Measurements from ENCODE around the gene CTNNA3.

The CTNNA3 gene

GRCh38 chr10:66860376-66860945, 835.5 kb downstream of the CTNNA3 start:
- no peak for DNase-seq (ENCODE audit: low read depth)

- DNase-seq (ENCODE audit: low read depth): no peak
Measured at GRCh38 chr10:66852811-66853210, 843.2 kb downstream of the CTNNA3 start.

GRCh38 chr10:66848856-66849255, 847.1 kb downstream of the CTNNA3 start:
- no peak for DNase-seq (ENCODE audit: low read depth)

GRCh38 chr10:66844176-66844942, 851.6 kb downstream of the CTNNA3 start:
- DNase-seq (ENCODE audit: low read depth): no peak

DNA sequence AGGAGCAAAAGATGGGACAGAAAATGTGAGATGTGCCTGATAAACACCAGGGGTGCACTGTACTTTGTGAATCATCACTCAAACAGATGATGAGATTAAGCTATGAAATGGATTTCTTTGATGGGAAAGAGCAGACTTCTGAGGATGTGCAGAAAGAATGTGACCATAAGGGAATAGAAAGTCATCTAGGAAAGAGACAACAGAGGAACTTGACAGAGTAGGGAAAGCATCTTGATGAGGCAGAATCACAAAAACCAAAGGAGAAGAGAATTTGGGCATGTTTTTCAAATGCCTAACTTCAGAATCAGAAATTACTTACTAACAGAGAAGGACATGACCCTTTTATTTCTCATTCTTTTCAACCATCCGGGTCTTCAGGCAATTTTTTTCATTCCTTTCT, 852.6 kb downstream of the CTNNA3 start:
- DNase-seq (ENCODE audit: low read depth): no peak

GRCh38 chr10:66842867-66843266, 853.1 kb downstream of the CTNNA3 start:
- no peak for DNase-seq (ENCODE audit: low read depth)

DNA sequence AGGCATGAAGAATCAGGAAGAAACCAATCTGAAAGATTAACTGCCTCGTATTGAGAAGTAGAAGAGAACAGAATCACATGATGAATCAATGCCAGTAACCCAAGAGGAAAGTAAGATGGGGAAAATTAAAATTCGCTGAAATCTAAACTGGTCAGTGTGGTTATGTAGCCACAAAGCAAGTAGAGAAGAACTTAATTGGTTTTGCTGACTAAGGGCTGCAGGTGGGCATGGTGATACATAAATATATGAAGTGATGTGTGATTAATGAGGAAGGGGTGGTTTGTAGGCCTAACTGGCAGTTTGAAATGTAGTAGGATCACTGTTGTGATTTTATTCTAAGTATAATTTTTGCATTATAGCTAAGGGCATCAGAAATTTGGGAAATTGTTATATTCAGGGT, 853.6 kb downstream of the CTNNA3 start:
- DNase-seq (ENCODE audit: low read depth): no peak

DNA sequence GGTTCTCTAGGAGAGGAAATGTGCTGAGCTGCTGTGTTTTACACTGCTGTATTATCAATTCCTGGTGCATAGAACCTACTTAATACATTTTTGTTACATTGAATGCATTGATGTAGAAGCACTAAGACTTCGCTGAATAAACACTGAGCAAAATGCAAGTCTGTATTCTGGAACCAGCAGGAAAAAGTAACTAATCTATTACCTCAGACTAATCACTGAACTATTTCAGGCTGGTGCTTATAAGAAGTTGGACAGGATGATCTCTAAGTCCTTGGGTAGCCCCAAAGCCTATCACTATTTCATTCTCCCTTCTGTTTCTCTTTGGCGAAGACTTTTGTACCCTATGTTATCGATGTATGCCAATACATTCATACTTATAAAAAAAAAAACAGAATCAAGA, 857.3 kb downstream of the CTNNA3 start:
- no peak for DNase-seq (ENCODE audit: low read depth)

- DNase-seq (ENCODE audit: low read depth): no peak
Measured at GRCh38 chr10:66837990-66838389, 858.0 kb downstream of the CTNNA3 start.

DNA sequence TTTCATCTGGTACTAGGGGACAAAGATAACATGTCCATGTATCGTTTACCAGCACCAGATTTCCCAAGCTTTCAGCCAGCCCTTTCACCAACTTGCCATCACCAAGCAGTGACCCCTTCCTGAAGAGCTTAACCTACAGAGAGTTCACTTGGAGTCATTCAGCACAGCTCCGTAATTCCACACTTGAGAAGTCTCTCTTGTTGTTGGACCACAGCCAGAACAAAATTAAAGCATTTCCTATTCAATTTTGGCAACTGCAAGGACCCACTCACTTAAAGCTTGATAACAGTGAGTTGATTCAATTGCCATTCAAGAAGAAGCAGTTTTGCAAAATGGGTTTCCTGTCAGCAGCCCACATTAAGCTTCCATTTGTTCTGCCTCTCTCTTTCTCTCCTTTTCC, 858.7 kb downstream of the CTNNA3 start:
- DNase-seq (ENCODE audit: low read depth): no peak

GRCh38 chr10:66836771-66837170, 859.2 kb downstream of the CTNNA3 start:
- DNase-seq (ENCODE audit: low read depth): no peak

GRCh38 chr10:66836057-66836456, 859.9 kb downstream of the CTNNA3 start:
- no peak for DNase-seq (ENCODE audit: low read depth)

GRCh38 chr10:66835400-66835799, 860.6 kb downstream of the CTNNA3 start:
- no peak for DNase-seq (ENCODE audit: low read depth)

- no peak for DNase-seq (ENCODE audit: low read depth)
Measured at GRCh38 chr10:66834802-66835201, 861.2 kb downstream of the CTNNA3 start.

GRCh38 chr10:66833861-66834260, 862.1 kb downstream of the CTNNA3 start:
- no peak for DNase-seq (ENCODE audit: low read depth)

DNA sequence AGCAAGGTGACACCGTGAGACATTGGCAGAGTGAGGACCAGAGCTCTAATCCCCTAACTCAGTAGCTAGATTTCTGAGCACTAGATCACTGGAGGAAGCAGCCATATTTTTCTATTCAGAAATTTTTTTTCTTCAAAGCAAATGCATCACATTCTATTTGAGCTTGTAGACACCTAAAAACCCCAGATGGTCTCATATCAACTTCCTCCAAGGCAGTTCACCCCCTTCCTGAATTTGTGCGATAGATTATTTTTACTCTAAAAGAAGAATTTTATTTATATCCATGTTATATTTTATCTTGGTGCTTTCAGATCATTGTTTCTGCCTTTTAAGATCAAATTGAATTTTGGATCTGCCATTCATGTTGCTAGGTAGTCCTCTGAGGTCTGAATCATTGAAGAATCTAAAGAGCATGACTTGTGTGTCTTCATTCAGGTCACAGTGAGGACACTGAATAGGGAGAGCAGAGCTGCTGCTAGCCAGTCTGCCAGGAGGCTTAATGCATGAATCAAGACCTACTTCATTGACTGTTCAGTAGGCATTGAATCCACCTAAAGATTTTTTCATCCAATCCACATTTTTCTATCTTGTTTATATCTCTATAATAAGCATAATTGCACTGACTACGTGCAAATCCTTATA, 863.1 kb downstream of the CTNNA3 start:
- DNase-seq (ENCODE audit: low read depth): no peak

- DNase-seq (ENCODE audit: low read depth): no peak
Measured at GRCh38 chr10:66828957-66829356, 867.0 kb downstream of the CTNNA3 start.

GRCh38 chr10:66827353-66827752, 868.6 kb downstream of the CTNNA3 start:
- no peak for DNase-seq (ENCODE audit: low read depth)

- no peak for DNase-seq (ENCODE audit: low read depth)
Measured at GRCh38 chr10:66823301-66823700, 872.7 kb downstream of the CTNNA3 start.

DNA sequence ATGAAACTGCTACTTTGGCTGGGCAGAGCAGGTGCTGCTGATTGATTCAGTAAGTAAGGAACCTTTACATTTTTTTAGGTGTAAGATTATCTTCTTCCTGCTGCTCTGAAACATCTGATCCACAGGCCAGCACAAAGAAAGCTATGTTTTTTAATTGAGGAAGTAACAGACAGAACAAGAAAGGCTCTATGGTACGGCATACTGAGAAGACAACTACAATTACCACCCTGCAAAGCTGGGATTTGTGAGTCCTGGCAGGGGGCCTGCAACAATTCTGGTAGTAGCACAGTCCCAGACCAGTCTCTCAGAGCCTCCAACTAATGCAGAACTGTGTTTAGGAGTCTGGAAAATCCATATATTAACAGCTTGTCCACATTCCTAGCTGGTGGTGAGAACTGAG, 873.2 kb downstream of the CTNNA3 start:
- no peak for DNase-seq (ENCODE audit: low read depth)

- DNase-seq (ENCODE audit: low read depth): no peak
Measured at GRCh38 chr10:66819691-66820090, 876.3 kb downstream of the CTNNA3 start.

GRCh38 chr10:66813122-66813521, 882.9 kb downstream of the CTNNA3 start:
- no peak for DNase-seq (ENCODE audit: low read depth)

DNA sequence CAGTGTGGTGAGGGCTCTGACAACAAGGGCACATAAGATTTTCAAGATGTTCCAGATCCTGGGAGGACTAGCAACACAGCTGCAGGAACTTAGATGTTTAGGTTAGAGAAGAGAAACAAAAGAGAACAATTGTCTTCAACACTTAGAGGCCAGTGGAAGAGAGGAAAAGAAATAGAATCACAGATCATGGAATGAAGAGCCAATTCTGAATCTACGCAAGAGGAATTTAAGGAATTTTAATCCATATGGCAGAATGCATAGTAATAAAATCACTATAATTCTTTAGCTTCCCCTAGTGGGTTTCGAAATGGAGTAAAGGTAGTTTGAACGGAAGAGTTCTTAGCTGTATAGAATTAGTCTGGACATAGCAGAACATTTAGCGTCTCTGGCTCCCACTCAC, 884.8 kb downstream of the CTNNA3 start:
- DNase-seq (ENCODE audit: low read depth): no peak

DNA sequence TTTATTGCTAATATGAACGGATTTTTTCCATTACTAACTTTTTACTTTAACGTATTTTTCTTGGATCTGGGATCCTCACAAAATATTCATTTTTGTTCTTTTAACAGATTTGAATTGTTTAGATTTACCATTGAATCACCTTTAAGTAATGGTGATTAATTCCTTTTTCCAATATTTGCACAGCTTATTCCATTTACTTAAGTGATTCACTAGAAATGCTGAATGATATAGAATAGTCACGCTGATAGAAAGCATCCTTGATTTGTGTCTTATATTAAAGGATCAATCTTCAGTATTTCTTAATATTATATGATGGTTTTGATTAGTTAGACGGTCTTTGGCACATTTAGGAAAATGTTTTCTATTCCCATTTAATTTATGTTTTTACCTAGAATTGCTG, 886.6 kb downstream of the CTNNA3 start:
- no peak for DNase-seq (ENCODE audit: low read depth)
